Naive B cell (primary cell): ENCODE data around the gene BSND. TPM values are rescaled to one million over a fixed set of nuclear protein-coding genes. Genes with fewer than 3 reads are reported as not detected.
A peak's percentile ranks its signal among the peaks of the same experiment; 100 is the strongest.

Experiments used
- ATAC-seq, 2 donors: fragments of 150-1000 bp; cut with Tn5 transposase; 2 replicates each; pipeline ENCODE4 v1.10.0; 2021; ENCODE audit warnings: low read depth in 2 of 2, mild to moderate bottlenecking in 2 of 2, moderate library complexity in 2 of 2
- DNase-seq: peaks from one replicate; pipeline ENCODE4 v3.0.0; 2022
- H3K27ac Mint-ChIP-seq, 6 donors: one replicate each; pipeline ENCODE4 v1.8.0; 2020 to 2022; ENCODE audit warnings: mild to moderate bottlenecking in 6 of 6, mixed read lengths in 6 of 6, moderate library complexity in 5 of 6, inconsistent platforms in 2 of 6
- H3K27me3 Mint-ChIP-seq, 3 donors: one replicate each; pipeline ENCODE4 v1.8.0; 2021 to 2022; ENCODE audit warnings: mixed read lengths in 3 of 3, mild to moderate bottlenecking in 1 of 3
- H3K36me3 Mint-ChIP-seq, 2 donors: one replicate each; pipeline ENCODE4 v1.8.0; 2020 to 2022; ENCODE audit warnings: mixed read lengths in 2 of 2, inconsistent platforms in 1 of 2, mild to moderate bottlenecking in 1 of 2
- H3K4me1 Mint-ChIP-seq, 3 donors: one replicate each; pipeline ENCODE4 v1.8.0; 2020 to 2022; ENCODE audit warnings: mixed read lengths in 3 of 3, inconsistent platforms in 1 of 3, mild to moderate bottlenecking in 1 of 3, moderate library complexity in 1 of 3
- H3K4me3 Mint-ChIP-seq, 8 donors: one replicate each; pipeline ENCODE4 v1.8.0; 2020 to 2022; ENCODE audit warnings: mild to moderate bottlenecking in 8 of 8, mixed read lengths in 8 of 8, moderate library complexity in 8 of 8, inconsistent platforms in 2 of 8
- H3K9me3 Mint-ChIP-seq, 7 donors: one replicate each; pipeline ENCODE4 v1.8.0; 2020 to 2022; ENCODE audit warnings: mixed read lengths in 7 of 7, mild to moderate bottlenecking in 5 of 7, inconsistent platforms in 2 of 7, moderate library complexity in 1 of 7
- polyA plus RNA-seq, 6 donors: library from polyadenylated mRNA; unstranded; fragments of 300-500 nt; fragmentation: Illumina TruSeq; gene quantifications; one replicate each; pipeline ENCODE4 v1.2.3, GENCODE V29; 2021; ENCODE audit warnings: low read depth in 6 of 6

Gene BSND
- polyA plus RNA-seq, 6 donors from 2014 or later, result not detected

DNA sequence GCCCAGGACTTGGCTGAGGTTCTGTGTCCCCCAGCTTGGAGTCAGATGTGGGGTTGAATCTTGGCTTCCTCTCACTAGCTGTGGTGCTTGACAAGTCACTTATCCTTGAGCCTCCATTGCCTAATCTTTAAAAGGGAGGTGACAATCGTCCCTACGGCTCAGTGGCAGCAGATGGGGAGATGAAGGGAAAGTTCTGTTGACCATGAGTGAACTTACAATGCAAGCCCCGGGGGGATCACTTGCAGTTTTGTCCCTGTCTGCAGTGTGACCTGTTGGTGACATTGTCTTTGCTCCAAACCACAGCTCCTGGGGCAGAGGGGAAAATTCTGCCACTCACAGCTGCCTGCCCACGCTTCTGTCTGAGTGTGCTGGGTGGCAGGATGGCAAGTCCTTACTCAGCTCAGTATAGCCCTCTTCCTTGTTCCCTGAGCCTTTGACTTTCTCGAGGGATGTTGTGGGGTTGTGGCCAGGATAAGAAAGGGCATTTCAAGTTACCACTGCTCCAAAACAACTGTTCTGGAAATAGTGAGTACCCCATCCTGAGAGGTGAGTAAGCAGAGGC lies 42.3 kb downstream of the BSND start:
- Mint-ChIP-seq H3K36me3 (no peaks in the 10 kb centered on the region), H3K27me3 (peaks cover 42 to 63% (median 63%) of the 10 kb centered on the region in 3 donors), H3K9me3 (no peaks in the 10 kb centered on the region), H3K4me1 (peaks cover 0 to 3% (median 0%) of the 10 kb centered on the region in 3 donors), H3K27ac (no peak overlapping the region), H3K4me3 (no peak overlapping the region)
- DNase-seq, result no peak
- ATAC-seq, result no peak

DNA sequence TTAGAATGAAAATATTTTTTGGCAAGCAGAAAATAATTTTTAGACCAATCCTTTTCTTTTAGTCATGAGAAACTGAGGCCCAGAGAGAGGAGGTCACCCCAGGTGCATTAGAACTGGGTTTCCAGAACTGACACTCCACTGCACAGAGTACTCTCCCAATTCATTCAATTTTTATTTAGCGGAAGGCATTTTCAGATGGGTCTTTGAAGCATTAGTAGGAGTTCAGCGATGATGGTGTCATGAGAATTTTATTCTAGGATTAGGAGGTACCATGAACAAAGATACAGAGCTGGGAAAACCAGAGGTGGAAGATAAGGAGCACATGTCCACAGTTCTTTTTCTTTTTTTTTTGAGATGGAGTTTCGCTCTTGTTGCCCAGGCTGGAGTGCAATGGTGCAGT lies 42.9 kb downstream of the BSND start:
- no peak for ATAC-seq
- Mint-ChIP-seq H3K36me3 (no peaks in the 10 kb centered on the region), H3K9me3 (no peaks in the 10 kb centered on the region), H3K27me3 (peaks cover 38 to 60% (median 59%) of the 10 kb centered on the region in 3 donors), H3K4me3 (no peak overlapping the region), H3K27ac (no peak overlapping the region), H3K4me1 (peaks cover 0 to 3% (median 0%) of the 10 kb centered on the region in 3 donors)
- DNase-seq, result no peak

DNA sequence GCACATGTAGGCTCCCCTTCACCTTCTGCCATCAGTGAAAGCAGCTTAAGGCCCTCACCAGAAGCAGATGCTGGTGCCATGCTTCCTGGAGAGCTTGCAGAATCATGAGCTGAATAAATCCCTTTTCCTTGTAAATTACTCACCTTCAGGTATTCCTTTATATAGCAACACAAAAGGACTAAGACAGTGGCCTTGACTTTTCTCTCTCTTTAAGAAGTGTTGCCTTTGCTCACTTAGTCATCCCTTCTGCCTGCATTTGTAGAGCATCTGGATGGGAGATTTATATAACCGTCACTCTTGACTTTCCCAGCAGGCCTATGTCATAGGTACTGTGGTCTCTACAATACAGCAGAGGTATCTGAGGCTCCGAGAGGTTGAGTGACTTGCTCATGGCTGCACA lies 44.3 kb downstream of the BSND start:
- DNase-seq, result no peak
- Mint-ChIP-seq H3K9me3 (no peaks in the 10 kb centered on the region), H3K4me3 (no peak overlapping the region), H3K27me3 (peaks cover 27 to 57% (median 50%) of the 10 kb centered on the region in 3 donors), H3K4me1 (peaks cover 0 to 3% (median 0%) of the 10 kb centered on the region in 3 donors), H3K27ac (no peak overlapping the region), H3K36me3 (no peaks in the 10 kb centered on the region)
- ATAC-seq, result no peak

DNA sequence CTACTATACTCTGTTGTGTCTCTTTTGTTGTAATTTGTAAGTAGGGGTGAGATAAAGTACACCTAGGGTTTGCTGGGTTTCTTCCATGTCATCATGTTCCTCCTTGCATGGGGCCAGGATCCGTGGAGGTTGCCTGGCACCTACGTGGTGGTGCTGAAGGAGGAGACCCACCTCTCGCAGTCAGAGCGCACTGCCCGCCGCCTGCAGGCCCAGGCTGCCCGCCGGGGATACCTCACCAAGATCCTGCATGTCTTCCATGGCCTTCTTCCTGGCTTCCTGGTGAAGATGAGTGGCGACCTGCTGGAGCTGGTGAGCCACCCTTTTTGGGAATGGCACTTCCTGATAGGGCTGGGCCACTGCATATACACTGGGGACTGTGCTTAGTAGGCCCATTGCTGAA lies 45.0 kb downstream of the BSND start:
- H3K4me1 Mint-ChIP-seq, result peaks cover 0 to 3% (median 0%) of the 10 kb centered on the region in 3 donors

GRCh38 chr1:55044617-55045397 lies 46.1 kb downstream of the BSND start:
- Mint-ChIP-seq H3K4me1 (peaks cover 0 to 3% (median 0%) of the 10 kb centered on the region in 3 donors), H3K27me3 (peaks cover 17 to 42% (median 37%) of the 10 kb centered on the region in 3 donors), H3K4me3 (no peak overlapping the region), H3K9me3 (no peaks in the 10 kb centered on the region), H3K27ac (no peak overlapping the region), H3K36me3 (no peaks in the 10 kb centered on the region)
- DNase-seq, result no peak
- no peak for ATAC-seq

More for the DNA sequence above, 45.0 kb downstream of the BSND start:
- Mint-ChIP-seq H3K9me3 (no peaks in the 10 kb centered on the region), H3K27me3 (peaks cover 20 to 49% (median 44%) of the 10 kb centered on the region in 3 donors), H3K36me3 (no peaks in the 10 kb centered on the region), H3K27ac (no peak overlapping the region), H3K4me3 (no peak overlapping the region)
- ATAC-seq, result no peak
- DNase-seq, result no peak

DNA sequence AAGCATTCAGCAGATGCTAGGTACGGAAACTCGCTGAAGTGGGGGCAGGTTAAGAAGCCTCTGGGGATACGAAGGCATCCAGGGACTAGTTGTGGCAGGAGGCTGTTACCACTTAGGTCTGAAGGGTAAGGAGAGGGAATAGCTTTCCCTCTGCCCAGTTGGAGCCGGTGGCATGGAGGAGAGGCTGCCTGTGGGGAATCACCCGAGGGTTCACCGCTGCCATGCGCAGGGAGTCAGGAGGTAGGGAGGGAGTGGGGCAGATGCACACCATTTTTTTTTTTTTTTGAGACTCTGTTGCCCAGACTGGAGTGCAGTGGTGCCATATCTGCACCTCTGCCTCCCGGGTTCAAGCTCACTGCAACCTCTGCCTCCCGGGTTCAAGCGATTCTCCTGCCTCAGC lies 46.7 kb downstream of the BSND start:
- DNase-seq (no peak), ATAC-seq (no peak)
- Mint-ChIP-seq H3K9me3 (no peaks in the 10 kb centered on the region), H3K4me1 (no peaks in the 10 kb centered on the region), H3K36me3 (no peaks in the 10 kb centered on the region), H3K27ac (no peak overlapping the region), H3K4me3 (no peak overlapping the region), H3K27me3 (peaks cover 17 to 37% (median 31%) of the 10 kb centered on the region in 3 donors)

- no peak overlapping the region for H3K4me3 Mint-ChIP-seq
- H3K4me1 Mint-ChIP-seq, result no peaks in the 10 kb centered on the region
- ATAC-seq, result no peak
- no peaks in the 10 kb centered on the region for H3K9me3 Mint-ChIP-seq
- no peak for DNase-seq
- H3K36me3 Mint-ChIP-seq, result no peaks in the 10 kb centered on the region
- H3K27me3 Mint-ChIP-seq, result peaks cover 7 to 27% (median 17%) of the 10 kb centered on the region in 3 donors
- peak overlapping the region in 1 of 6 donors; percentile 53 for H3K27ac Mint-ChIP-seq
Observed at GRCh38 chr1:55046871-55047270, 48.1 kb downstream of the BSND start.

- no peaks in the 10 kb centered on the region for H3K9me3 Mint-ChIP-seq
- H3K27me3 Mint-ChIP-seq, result peaks cover 4 to 20% (median 10%) of the 10 kb centered on the region in 3 donors
- DNase-seq (no peak), ATAC-seq (no peak)
- no peak overlapping the region for H3K27ac Mint-ChIP-seq
- no peak overlapping the region for H3K4me3 Mint-ChIP-seq
- H3K36me3 Mint-ChIP-seq, result no peaks in the 10 kb centered on the region
- H3K4me1 Mint-ChIP-seq, result no peaks in the 10 kb centered on the region
Observed at GRCh38 chr1:55047611-55048010, 48.9 kb downstream of the BSND start.

GRCh38 chr1:55048453-55049270 lies 49.9 kb downstream of the BSND start:
- no peaks in the 10 kb centered on the region for H3K36me3 Mint-ChIP-seq
- H3K9me3 Mint-ChIP-seq, result no peaks in the 10 kb centered on the region
- DNase-seq, result no peak
- no peak for ATAC-seq
- peak overlapping the region in 1 of 8 donors; percentile 38 for H3K4me3 Mint-ChIP-seq
- H3K4me1 Mint-ChIP-seq, result no peaks in the 10 kb centered on the region
- H3K27ac Mint-ChIP-seq, result no peak overlapping the region
- H3K27me3 Mint-ChIP-seq, result peaks cover 0 to 17% (median 9%) of the 10 kb centered on the region in 3 donors

DNA sequence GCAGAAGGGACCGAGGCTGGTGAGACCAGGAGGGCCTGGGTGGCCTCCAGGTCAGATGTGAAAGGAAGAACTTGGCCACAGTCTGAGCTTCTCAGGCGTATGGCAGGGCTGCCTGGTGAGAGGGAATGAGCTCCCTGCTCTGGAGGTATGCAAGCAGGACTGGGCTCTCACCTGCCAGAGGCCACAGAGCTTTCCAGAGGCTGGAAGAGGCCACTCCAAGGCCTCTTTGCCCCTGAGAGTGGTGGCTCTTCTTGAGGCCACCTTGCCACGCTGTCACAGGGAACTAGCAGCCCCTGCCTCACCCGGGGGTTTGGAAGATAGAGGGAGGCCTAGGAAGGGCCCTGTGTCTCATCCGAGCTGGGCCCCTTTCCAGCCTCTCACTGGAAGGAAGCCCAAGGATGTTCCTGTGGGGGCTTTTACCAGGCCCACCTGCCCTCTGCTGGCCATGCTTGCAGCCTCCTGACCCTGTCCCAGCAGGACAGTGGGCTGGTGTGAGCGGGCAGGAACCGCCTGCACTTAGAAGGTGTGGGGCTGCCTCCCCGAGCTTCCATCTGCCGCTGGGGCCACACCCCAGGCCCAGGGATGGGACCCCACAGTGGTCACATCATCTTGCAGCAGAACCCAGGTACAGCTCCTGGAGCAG lies 50.7 kb downstream of the BSND start:
- DNase-seq (no peak), ATAC-seq (no peak)
- Mint-ChIP-seq H3K27me3 (peaks cover 0 to 17% (median 6%) of the 10 kb centered on the region in 3 donors), H3K27ac (no peak overlapping the region), H3K9me3 (no peaks in the 10 kb centered on the region), H3K36me3 (no peaks in the 10 kb centered on the region), H3K4me1 (no peaks in the 10 kb centered on the region), H3K4me3 (no peak overlapping the region)

GRCh38 chr1:55049914-55050278 lies 51.2 kb downstream of the BSND start:
- Mint-ChIP-seq H3K4me1 (no peaks in the 10 kb centered on the region), H3K27me3 (peaks cover 0 to 17% (median 6%) of the 10 kb centered on the region in 3 donors), H3K9me3 (no peaks in the 10 kb centered on the region), H3K36me3 (no peaks in the 10 kb centered on the region), H3K4me3 (no peak overlapping the region), H3K27ac (no peak overlapping the region)
- DNase-seq, result no peak
- ATAC-seq, result no peak

DNA sequence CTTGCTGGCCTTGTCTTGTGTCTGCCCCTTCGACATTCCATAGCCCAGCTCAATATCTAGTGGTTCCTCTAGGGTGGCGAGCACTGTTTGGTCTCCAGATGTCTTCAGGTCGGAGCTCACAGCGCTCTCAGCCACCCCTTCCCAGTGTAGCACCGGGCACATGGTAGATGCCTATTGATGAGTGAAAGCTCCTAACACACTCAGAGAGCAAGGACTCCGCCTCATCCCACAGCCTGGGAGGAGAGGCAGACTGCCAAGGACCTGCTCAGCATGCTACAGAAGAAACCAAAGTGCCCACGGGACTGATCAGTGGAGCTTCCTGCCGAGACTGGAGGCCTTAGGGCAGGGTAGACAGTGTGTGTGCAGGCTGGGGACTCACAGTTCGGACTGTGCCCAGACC lies 51.5 kb downstream of the BSND start:
- ATAC-seq (no peak), DNase-seq (no peak)
- H3K9me3 Mint-ChIP-seq, result peaks cover 0 to 2% (median 0%) of the 10 kb centered on the region in 7 donors
- no peaks in the 10 kb centered on the region for H3K36me3 Mint-ChIP-seq
- H3K27ac Mint-ChIP-seq, result no peak overlapping the region
- no peak overlapping the region for H3K4me3 Mint-ChIP-seq
- peaks cover 0 to 17% (median 6%) of the 10 kb centered on the region in 3 donors for H3K27me3 Mint-ChIP-seq
- H3K4me1 Mint-ChIP-seq, result no peaks in the 10 kb centered on the region

DNA sequence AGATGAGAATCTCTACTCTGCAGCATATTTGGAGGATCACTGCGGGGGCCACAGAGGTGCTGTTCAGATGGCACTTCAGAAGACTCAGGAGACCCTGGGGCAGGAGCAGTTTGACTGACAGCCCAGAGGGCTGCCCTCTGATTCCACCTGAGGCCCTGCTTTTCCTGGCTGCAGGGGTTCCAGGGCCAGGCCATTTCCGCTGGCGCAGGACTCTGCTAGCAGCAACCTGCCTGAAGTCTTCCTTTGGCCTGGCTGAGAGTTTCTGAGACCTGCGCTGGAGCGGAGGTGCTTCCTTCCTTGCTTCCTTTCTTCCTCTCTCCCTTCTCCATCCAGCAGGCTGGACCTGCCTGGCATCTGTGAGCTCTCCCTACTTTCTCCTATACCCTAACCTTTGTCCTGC lies 52.4 kb downstream of the BSND start:
- peaks cover 0 to 2% (median 0%) of the 10 kb centered on the region in 7 donors for H3K9me3 Mint-ChIP-seq
- no peaks in the 10 kb centered on the region for H3K36me3 Mint-ChIP-seq
- no peak overlapping the region for H3K27ac Mint-ChIP-seq
- H3K4me3 Mint-ChIP-seq, result no peak overlapping the region
- ATAC-seq, result no peak
- H3K27me3 Mint-ChIP-seq, result peaks cover 0 to 17% (median 6%) of the 10 kb centered on the region in 3 donors
- no peak for DNase-seq
- H3K4me1 Mint-ChIP-seq, result no peaks in the 10 kb centered on the region
